Transverse colon (tissue), 4 donors: ENCODE measurements around the gene NDUFS7.

Experiments used
- EP300 ChIP-seq: sonication (generic); formaldehyde crosslinking; IDR thresholded peaks from one replicate; pipeline ENCODE4 v1.6.1; 2017; ENCODE audit warnings: antibody characterized with exemption, low read depth
- POLR2A ChIP-seq: fragments of 450-650 bp; IDR thresholded peaks from one replicate; pipeline ENCODE4 v1.6.1; 2016; ENCODE audit warnings: antibody characterized with exemption, mild to moderate bottlenecking, moderate library complexity
- POLR2AphosphoS5 ChIP-seq, 3 donors: sonication (generic); formaldehyde crosslinking; IDR thresholded peaks; one replicate each; pipeline ENCODE4 v1.6.1; 2016; ENCODE audit warnings: antibody characterized with exemption in 3 of 3
- TF ChIP-seq, protein P1 (sequence below), 5 experiments: fragments of 200-600 bp in 3 of 5; fragments of 450-650 bp in 2 of 5; sonication (generic) in 3 of 5; IDR thresholded peaks; 1 replicate in 2 of 5; 2 replicates in 3 of 5; pipeline ENCODE4 v1.5.1; 2016 to 2017; ENCODE audit warnings: antibody characterized with exemption in 5 of 5, inconsistent platforms in 3 of 5, mild to moderate bottlenecking in 2 of 5, moderate library complexity in 1 of 5

DNA sequence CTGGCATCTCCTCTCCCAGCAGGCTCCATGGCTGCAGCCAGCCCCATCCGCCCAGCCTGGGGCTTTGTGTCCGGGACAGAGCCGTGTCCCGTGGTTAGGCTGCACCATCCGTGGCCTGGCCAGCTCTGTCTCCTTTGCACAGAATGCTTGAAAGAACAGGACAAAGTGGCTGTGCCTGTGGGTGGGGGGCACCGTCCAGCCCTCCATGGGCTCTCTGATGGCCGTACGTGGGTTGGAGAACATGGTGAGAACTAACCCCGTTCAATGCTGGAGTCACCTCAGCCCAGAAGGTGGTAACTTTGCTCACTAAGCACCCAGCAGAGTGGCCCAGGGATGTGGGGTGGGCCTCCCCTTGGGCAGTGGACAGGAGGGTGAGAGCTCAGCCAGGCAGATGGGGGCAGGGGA, 57.3 kb downstream of the NDUFS7 start:
- TF ChIP-seq, protein P1, sequence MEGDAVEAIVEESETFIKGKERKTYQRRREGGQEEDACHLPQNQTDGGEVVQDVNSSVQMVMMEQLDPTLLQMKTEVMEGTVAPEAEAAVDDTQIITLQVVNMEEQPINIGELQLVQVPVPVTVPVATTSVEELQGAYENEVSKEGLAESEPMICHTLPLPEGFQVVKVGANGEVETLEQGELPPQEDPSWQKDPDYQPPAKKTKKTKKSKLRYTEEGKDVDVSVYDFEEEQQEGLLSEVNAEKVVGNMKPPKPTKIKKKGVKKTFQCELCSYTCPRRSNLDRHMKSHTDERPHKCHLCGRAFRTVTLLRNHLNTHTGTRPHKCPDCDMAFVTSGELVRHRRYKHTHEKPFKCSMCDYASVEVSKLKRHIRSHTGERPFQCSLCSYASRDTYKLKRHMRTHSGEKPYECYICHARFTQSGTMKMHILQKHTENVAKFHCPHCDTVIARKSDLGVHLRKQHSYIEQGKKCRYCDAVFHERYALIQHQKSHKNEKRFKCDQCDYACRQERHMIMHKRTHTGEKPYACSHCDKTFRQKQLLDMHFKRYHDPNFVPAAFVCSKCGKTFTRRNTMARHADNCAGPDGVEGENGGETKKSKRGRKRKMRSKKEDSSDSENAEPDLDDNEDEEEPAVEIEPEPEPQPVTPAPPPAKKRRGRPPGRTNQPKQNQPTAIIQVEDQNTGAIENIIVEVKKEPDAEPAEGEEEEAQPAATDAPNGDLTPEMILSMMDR (IDR thresholded peaks at IDR 0.05), result no peak
- TF ChIP-seq POLR2A, result no peak
- no peak for TF ChIP-seq POLR2AphosphoS5 (IDR thresholded peaks at IDR 0.05)
- no peak for TF ChIP-seq EP300
